OCI-LY1 (cell line): ENCODE measurements around the gene UPP2.

Experiments
- H2AFZ ChIP-seq: fragments of 200-600 bp; sonication (generic), shearing (Covaris generic); 2 replicates; pipeline ENCODE4 v1.6.0; 2014; ENCODE audit warnings: antibody characterized with exemption, mild to moderate bottlenecking, low read length
- H3F3A ChIP-seq: fragments of 200-600 bp; sonication (generic), shearing (Covaris generic); 2 replicates; pipeline ENCODE4 v1.6.0; 2014; ENCODE audit warnings: mild to moderate bottlenecking, antibody characterized with exemption, low read length, moderate library complexity; ENCODE audit not compliant: insufficient read depth
- H3K27ac ChIP-seq: fragments of 200-600 bp; sonication (generic); 2 replicates; pipeline ENCODE4 v1.5.1; 2014; ENCODE audit warnings: low read length, mixed run types, mild to moderate bottlenecking, low read depth; ENCODE audit not compliant: poor library complexity, severe bottlenecking
- H3K27me3 ChIP-seq: fragments of 200-600 bp; sonication (generic); 2 replicates; pipeline ENCODE4 v1.6.0; 2014; ENCODE audit warnings: antibody characterized with exemption, mild to moderate bottlenecking, low read length, moderate library complexity; ENCODE audit not compliant: insufficient read depth
- H3K36me3 ChIP-seq: fragments of 200-600 bp; sonication (generic); 2 replicates; pipeline ENCODE4 v1.6.1; 2014; ENCODE audit warnings: mild to moderate bottlenecking, antibody characterized with exemption, low read length, moderate library complexity, mixed read lengths; ENCODE audit not compliant: insufficient read depth
- H3K4me1 ChIP-seq: fragments of 200-600 bp; sonication (generic); 2 replicates; pipeline ENCODE4 v1.5.1; 2014; ENCODE audit warnings: mild to moderate bottlenecking, low read length, moderate library complexity; ENCODE audit not compliant: insufficient read depth, severe bottlenecking
- H3K4me2 ChIP-seq: fragments of 200-600 bp; sonication (generic), shearing (Covaris generic); 2 replicates; pipeline ENCODE4 v1.6.1; 2014; ENCODE audit warnings: low read length
- H3K4me3 ChIP-seq: fragments of 200-600 bp; sonication (generic); 2 replicates; pipeline ENCODE4 v1.5.1; 2014; ENCODE audit warnings: low read length, low read depth, mild to moderate bottlenecking, mixed read lengths; ENCODE audit not compliant: poor library complexity, severe bottlenecking
- H3K79me2 ChIP-seq: fragments of 200-600 bp; shearing (Covaris generic); 2 replicates; pipeline ENCODE4 v1.6.1; 2016; ENCODE audit warnings: mixed run types, low read length, mixed read lengths; ENCODE audit not compliant: insufficient read depth
- H3K9ac ChIP-seq: fragments of 200-600 bp; sonication (generic), shearing (Covaris generic); 2 replicates; pipeline ENCODE4 v1.6.1; 2014; ENCODE audit warnings: mild to moderate bottlenecking, low read length, mixed read lengths
- H3K9me2 ChIP-seq: fragments of 200-600 bp; sonication (generic), shearing (Covaris generic); 2 replicates; pipeline ENCODE4 v1.6.1; 2014; ENCODE audit warnings: low read depth, mild to moderate bottlenecking, low read length, mixed read lengths
- H3K9me3 ChIP-seq: fragments of 200-600 bp; shearing (Covaris generic); 2 replicates; pipeline ENCODE4 v1.6.1; 2014; ENCODE audit warnings: low read length, mixed read lengths
- H4K20me1 ChIP-seq: fragments of 200-600 bp; sonication (generic), shearing (Covaris generic); 2 replicates; pipeline ENCODE4 v1.6.0; 2016; ENCODE audit warnings: mild to moderate bottlenecking, low read length; ENCODE audit not compliant: insufficient read depth
- EZH2 ChIP-seq: fragments of 200-600 bp; sonication (generic), shearing (Covaris generic); IDR thresholded peaks from 2 replicates; pipeline ENCODE4 v1.8.0; 2017; ENCODE audit warnings: borderline replicate concordance, mixed run types, mild to moderate bottlenecking, antibody characterized with exemption, low read length, moderate library complexity, mixed read lengths
- TF ChIP-seq, protein P1 (sequence below): fragments of 200-600 bp; sonication (generic), shearing (Covaris generic); IDR thresholded peaks from 2 replicates; pipeline ENCODE4 v1.5.1; 2017; ENCODE audit warnings: mild to moderate bottlenecking, antibody characterized with exemption, low read length, moderate library complexity, mixed read lengths

The UPP2 gene

DNA sequence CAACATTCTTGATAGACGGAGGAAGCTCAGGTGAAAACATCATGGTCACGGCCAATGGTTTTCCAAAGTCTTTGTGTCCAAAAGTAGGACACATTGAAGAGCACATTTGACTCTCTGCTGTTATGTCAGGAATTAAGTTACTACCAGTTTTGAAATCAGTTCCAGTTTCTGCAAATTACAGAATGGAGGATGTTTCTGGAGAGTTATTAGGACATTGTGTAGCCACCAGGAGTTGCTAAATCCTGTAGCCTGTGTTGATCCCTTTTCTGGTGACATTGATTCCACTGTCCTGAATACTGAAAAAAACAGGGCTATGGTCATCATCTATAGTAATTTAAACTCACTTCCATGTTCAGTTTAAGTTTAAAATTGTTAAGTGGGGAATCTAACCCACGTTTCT lies 15.3 kb downstream of the UPP2 start:
- no peak for TF ChIP-seq EZH2
- TF ChIP-seq, protein P1, sequence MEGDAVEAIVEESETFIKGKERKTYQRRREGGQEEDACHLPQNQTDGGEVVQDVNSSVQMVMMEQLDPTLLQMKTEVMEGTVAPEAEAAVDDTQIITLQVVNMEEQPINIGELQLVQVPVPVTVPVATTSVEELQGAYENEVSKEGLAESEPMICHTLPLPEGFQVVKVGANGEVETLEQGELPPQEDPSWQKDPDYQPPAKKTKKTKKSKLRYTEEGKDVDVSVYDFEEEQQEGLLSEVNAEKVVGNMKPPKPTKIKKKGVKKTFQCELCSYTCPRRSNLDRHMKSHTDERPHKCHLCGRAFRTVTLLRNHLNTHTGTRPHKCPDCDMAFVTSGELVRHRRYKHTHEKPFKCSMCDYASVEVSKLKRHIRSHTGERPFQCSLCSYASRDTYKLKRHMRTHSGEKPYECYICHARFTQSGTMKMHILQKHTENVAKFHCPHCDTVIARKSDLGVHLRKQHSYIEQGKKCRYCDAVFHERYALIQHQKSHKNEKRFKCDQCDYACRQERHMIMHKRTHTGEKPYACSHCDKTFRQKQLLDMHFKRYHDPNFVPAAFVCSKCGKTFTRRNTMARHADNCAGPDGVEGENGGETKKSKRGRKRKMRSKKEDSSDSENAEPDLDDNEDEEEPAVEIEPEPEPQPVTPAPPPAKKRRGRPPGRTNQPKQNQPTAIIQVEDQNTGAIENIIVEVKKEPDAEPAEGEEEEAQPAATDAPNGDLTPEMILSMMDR = no peak
- no peak overlapping the region for H3K9ac ChIP-seq
- no peaks in the 10 kb centered on the region for H4K20me1 ChIP-seq
- no peaks in the 10 kb centered on the region for H3K36me3 ChIP-seq
- H3K79me2 ChIP-seq = no peaks in the 10 kb centered on the region
- H3K27ac ChIP-seq = no peak overlapping the region
- no peak overlapping the region for H2AFZ ChIP-seq
- no peak overlapping the region for H3K4me3 ChIP-seq
- H3K4me1 ChIP-seq = no peaks in the 10 kb centered on the region
- 0 out of 2 replicates have a peak, but pooled peaks cover 3% of the 10 kb centered on the region for H3K27me3 ChIP-seq
- H3K4me2 ChIP-seq = no peak overlapping the region
- no peaks in the 10 kb centered on the region for H3K9me2 ChIP-seq
- no peaks in the 10 kb centered on the region for H3K9me3 ChIP-seq
- no peaks in the 10 kb centered on the region for H3F3A ChIP-seq

DNA sequence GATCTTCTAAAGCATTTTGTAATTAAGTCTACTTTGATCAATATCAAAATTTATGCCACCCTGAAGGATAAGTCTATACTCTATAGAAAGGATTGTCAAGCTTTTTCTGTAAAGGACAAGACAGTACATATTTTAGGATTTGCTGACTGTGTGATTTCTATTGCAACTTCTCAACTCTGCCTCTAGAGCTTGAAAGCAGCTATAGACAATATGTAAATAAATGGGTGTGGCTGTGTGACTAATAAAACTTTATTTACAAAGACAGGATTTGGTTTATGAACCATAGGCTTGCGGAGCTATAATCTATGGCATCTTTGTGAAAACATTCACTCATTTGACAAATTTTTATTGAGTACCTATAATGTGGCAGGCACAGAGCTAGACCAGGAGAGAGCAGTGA lies 18.4 kb downstream of the UPP2 start:
- Histone ChIP-seq H3K79me2 (no peaks in the 10 kb centered on the region), H2AFZ (no peak overlapping the region), H3K27ac (no peak overlapping the region), H3K9me3 (no peaks in the 10 kb centered on the region), H3K36me3 (no peaks in the 10 kb centered on the region), H3F3A (no peaks in the 10 kb centered on the region), H3K4me1 (no peaks in the 10 kb centered on the region), H3K4me2 (no peak overlapping the region), H4K20me1 (no peaks in the 10 kb centered on the region), H3K9me2 (no peaks in the 10 kb centered on the region), H3K27me3 (no peaks in the 10 kb centered on the region), H3K4me3 (no peak overlapping the region), H3K9ac (no peak overlapping the region)
- TF ChIP-seq EZH2 = no peak
- TF ChIP-seq, protein P1 = no peak

DNA sequence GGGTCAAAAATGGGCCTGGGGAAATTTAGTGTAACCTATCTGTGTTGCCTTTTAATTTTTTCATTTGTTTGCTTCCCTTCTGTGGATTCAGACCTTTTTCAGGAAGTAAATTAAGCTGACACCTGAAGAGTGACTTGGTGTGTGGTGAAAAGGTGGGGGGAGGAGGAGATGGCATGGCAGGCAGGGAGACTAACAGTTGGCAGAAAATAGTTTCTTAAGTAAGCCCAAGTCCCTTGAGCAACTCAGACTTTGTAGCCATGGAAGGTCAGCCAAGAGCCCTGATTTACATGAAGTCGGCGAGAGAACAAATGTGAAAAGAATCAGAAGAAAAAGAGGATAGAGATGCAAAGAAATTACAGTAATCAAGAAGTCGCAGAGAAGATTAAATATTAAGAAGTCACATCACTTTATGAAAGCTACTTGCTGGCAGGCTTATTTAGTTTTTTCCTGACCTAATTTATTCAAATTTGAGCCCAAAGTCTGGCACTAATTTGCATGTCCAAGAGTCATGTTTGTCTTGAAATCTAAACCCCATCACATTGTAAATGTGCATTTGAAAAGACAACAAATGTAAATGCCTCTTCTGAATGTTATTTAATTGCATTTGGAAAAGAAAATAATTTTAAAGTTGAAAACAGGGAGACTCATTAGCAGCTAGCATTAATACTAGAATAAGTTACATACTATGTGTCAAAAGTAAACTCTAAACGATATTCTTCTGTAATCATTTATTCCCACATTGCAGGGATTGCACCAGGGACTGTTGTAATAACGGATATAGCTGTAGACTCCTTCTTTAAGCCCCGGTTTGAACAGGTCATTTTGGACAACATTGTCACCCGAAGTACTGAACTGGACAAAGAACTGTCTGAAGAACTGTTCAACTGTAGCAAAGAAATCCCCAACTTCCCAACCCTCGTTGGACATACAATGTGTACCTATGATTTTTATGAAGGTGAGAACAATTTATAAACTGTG lies 19.3 kb downstream of the UPP2 start:
- Histone ChIP-seq H3K27ac (no peak overlapping the region), H3K9me3 (no peaks in the 10 kb centered on the region), H3K9me2 (no peaks in the 10 kb centered on the region), H3F3A (no peaks in the 10 kb centered on the region), H3K79me2 (no peaks in the 10 kb centered on the region), H3K27me3 (no peaks in the 10 kb centered on the region), H3K4me3 (no peak overlapping the region), H3K36me3 (no peaks in the 10 kb centered on the region), H3K9ac (no peak overlapping the region), H2AFZ (no peak overlapping the region), H4K20me1 (no peaks in the 10 kb centered on the region), H3K4me2 (no peak overlapping the region), H3K4me1 (no peaks in the 10 kb centered on the region)
- TF ChIP-seq, protein P1 = no peak
- TF ChIP-seq EZH2 = no peak
